OCI-LY3 (cell line): ENCODE data around the gene LRP10.

Experiments
- EZH2phosphoT487 ChIP-seq: fragments of 200-600 bp; shearing (Covaris generic); IDR thresholded peaks from 2 replicates; pipeline ENCODE4 v1.6.1; 2018; ENCODE audit warnings: antibody characterized with exemption, mixed run types, low read depth
- TF ChIP-seq, protein P1 (sequence below): fragments of 200-600, 300-600 bp; sonication (generic); IDR thresholded peaks from 2 replicates; pipeline ENCODE4 v1.5.1; 2014; ENCODE audit warnings: antibody characterized with exemption, low read length, low read depth

- TF ChIP-seq, protein P1, sequence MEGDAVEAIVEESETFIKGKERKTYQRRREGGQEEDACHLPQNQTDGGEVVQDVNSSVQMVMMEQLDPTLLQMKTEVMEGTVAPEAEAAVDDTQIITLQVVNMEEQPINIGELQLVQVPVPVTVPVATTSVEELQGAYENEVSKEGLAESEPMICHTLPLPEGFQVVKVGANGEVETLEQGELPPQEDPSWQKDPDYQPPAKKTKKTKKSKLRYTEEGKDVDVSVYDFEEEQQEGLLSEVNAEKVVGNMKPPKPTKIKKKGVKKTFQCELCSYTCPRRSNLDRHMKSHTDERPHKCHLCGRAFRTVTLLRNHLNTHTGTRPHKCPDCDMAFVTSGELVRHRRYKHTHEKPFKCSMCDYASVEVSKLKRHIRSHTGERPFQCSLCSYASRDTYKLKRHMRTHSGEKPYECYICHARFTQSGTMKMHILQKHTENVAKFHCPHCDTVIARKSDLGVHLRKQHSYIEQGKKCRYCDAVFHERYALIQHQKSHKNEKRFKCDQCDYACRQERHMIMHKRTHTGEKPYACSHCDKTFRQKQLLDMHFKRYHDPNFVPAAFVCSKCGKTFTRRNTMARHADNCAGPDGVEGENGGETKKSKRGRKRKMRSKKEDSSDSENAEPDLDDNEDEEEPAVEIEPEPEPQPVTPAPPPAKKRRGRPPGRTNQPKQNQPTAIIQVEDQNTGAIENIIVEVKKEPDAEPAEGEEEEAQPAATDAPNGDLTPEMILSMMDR: no peak
- no peak for TF ChIP-seq EZH2phosphoT487
Observed at GRCh38 chr14:22910916-22911315, 39.4 kb downstream of the LRP10 start.
